Ishikawa (cell line): ENCODE results near the gene GTSE1.
A peak's percentile ranks its signal among the peaks of the same experiment; 100 is the strongest.

Source experiments
- CEBPB ChIP-seq: IDR thresholded peaks from 2 replicates; pipeline ENCODE4 v1.6.1; 2012
- CREB1 ChIP-seq: IDR thresholded peaks from 2 replicates; pipeline ENCODE4 v1.6.1; 2012; ENCODE audit warnings: low read depth
- EGR1 ChIP-seq: IDR thresholded peaks from 2 replicates; pipeline ENCODE4 v1.6.1; 2012
- EP300 ChIP-seq: IDR thresholded peaks from 2 replicates; pipeline ENCODE4 v1.6.1; 2012; ENCODE audit warnings: borderline replicate concordance
- FOXM1 ChIP-seq: IDR thresholded peaks from 2 replicates; pipeline ENCODE4 v1.6.1; 2012; ENCODE audit warnings: low read depth, borderline replicate concordance
- NFIC ChIP-seq: IDR thresholded peaks from 2 replicates; pipeline ENCODE4 v1.6.1; 2012
- RAD21 ChIP-seq: IDR thresholded peaks from 2 replicates; pipeline ENCODE4 v1.6.1; 2012; ENCODE audit warnings: low read depth
- REST ChIP-seq: IDR thresholded peaks from 2 replicates; pipeline ENCODE4 v1.6.1; 2012; ENCODE audit warnings: low read depth, mild to moderate bottlenecking
- TAF1 ChIP-seq: IDR thresholded peaks from 2 replicates; pipeline ENCODE4 v1.6.1; 2012; ENCODE audit warnings: low read depth, mild to moderate bottlenecking
- TCF12 ChIP-seq: IDR thresholded peaks from 2 replicates; pipeline ENCODE4 v1.6.1; 2012; ENCODE audit warnings: low read depth
- TEAD4 ChIP-seq: IDR thresholded peaks from 2 replicates; pipeline ENCODE4 v1.6.1; 2012
- USF1 ChIP-seq: IDR thresholded peaks from 2 replicates; pipeline ENCODE4 v1.6.1; 2012
- YY1 ChIP-seq: IDR thresholded peaks from 2 replicates; pipeline ENCODE4 v1.6.1; 2012; ENCODE audit warnings: low read depth
- ZBTB7A ChIP-seq: IDR thresholded peaks from 2 replicates; pipeline ENCODE4 v1.6.1; 2012; ENCODE audit warnings: low read depth
- TF ChIP-seq, protein P1 (sequence below): IDR thresholded peaks from 2 replicates; pipeline ENCODE4 v1.6.1; 2012

GTSE1 gene

GRCh38 chr22:46376908-46377524 lies 80.3 kb downstream of the GTSE1 start:
- TF ChIP-seq TEAD4 (0 out of 2 replicates have a peak, but pooled peaks have one; percentile 34), EP300 (peak; percentile 37; the same call in 1 of the 2 replicates), USF1 (no peak), CREB1 (no peak), REST (peak; percentile 62), RAD21 (0 out of 2 replicates have a peak, but pooled peaks have one; percentile 8)
- TF ChIP-seq, protein P1, sequence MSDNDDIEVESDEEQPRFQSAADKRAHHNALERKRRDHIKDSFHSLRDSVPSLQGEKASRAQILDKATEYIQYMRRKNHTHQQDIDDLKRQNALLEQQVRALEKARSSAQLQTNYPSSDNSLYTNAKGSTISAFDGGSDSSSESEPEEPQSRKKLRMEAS, result peak; percentile 68

DNA sequence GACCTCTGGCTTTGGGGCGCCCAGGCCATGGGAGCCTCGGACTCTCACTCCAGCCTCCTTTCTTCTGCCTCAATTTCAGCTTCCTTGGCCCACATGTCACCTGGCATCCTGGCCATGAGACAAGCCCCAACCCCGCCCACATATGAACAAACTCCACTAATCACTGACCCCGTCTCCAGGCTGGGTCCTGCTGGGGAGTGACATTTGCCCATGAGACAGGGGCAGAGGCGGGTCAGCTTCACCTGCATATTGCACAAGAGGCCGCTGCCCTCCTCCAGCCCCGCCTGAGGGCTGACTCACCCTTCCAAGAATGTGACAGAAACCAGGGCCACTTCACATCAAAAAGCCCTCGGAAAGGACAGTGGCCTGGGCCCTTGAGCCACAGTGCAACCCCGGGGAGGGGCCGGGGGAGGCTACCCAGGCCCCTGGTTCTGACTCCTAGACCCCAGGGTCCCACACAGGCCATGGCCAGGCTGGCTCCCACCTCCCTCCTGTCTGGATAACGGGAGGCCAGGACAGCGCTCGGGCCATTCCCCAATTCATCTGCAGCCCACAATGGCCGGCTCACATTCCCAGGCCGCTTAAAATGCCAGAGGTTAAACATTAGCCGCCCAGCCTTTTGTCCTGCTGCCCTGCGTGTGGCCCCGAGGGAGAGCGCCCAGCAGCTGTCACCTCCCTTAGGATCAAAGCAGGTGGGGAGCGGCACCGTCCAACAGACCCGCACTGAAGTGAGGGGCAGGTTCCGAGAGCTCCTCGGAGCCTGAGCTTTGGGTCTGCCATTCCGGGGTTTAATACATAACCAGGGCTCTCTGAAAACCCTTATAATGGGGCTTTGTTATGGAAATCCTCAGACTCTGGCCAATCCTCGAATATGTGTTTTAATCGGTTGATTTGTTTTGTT lies 81.1 kb downstream of the GTSE1 start:
- TF ChIP-seq CREB1 (no peak), RAD21 (peak; percentile 26; the same call in 1 of the 2 replicates), CEBPB (peak; percentile 100), EP300 (peak; percentile 91), EGR1 (peak; percentile 57), YY1 (0 out of 2 replicates have a peak, but pooled peaks have one; percentile 21), TCF12 (peak; percentile 97), TEAD4 (peak; percentile 96), USF1 (peak; percentile 54), ZBTB7A (peak; percentile 74), REST (no peak), NFIC (peak; percentile 77), TAF1 (no peak), FOXM1 (peak; percentile 87)
- TF ChIP-seq, protein P1, result peak; percentile 71

DNA sequence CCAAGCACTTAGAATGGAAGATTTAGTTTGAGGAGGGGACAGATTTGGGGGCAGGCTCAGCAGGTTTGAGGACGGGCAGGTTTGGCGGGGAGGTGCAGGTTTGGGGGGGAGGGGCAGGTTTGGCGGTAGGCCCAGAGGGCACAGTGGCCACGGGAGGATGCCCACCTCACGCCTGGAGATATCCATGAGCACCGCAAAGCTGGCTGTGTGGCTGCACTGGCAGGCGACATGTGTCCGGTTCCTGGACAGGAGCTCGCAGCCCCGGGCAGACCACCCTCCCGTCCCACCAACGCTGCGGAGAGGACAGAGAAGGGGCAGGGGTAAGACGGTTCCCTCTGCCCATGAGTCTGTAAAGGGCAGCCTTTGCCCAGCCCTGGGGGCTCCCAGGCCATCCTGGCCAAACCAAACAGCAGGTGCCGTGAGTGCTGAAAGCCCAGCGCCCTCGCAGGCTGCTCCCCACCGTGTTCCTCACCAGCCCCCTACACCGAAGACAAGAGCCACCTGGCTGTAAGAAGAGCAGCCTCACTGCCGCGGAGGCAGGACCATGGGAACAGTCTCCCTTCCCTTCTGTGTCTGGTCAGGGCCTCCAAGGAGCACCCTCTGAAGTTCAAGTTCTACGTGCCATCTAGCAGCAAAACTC lies 81.9 kb downstream of the GTSE1 start:
- TF ChIP-seq EGR1, result no peak
- peak; percentile 33; the same call in 1 of the 2 replicates for TF ChIP-seq NFIC
- 0 out of 2 replicates have a peak, but pooled peaks have one; percentile 14 for TF ChIP-seq ZBTB7A
- no peak for TF ChIP-seq REST
- no peak for TF ChIP-seq RAD21
- TF ChIP-seq CEBPB, result no peak
- TF ChIP-seq TCF12, result no peak
- no peak for TF ChIP-seq CREB1
- no peak for TF ChIP-seq FOXM1
